GM21515 (cell line): Measurements from ENCODE around the gene GTF2IRD1.
"Not testable (repeated sequence)": the region's sequence is repeated elsewhere in the genome, so short reads cannot be mapped to it uniquely, and the experiment has no call there.

Source experiments
- ATAC-seq: cut with Tn5 transposase; IDR thresholded peaks from one replicate; pipeline ENCODE4 v1.9.1; 2021; ENCODE audit not compliant: unreplicated experiment

GTF2IRD1 gene

DNA sequence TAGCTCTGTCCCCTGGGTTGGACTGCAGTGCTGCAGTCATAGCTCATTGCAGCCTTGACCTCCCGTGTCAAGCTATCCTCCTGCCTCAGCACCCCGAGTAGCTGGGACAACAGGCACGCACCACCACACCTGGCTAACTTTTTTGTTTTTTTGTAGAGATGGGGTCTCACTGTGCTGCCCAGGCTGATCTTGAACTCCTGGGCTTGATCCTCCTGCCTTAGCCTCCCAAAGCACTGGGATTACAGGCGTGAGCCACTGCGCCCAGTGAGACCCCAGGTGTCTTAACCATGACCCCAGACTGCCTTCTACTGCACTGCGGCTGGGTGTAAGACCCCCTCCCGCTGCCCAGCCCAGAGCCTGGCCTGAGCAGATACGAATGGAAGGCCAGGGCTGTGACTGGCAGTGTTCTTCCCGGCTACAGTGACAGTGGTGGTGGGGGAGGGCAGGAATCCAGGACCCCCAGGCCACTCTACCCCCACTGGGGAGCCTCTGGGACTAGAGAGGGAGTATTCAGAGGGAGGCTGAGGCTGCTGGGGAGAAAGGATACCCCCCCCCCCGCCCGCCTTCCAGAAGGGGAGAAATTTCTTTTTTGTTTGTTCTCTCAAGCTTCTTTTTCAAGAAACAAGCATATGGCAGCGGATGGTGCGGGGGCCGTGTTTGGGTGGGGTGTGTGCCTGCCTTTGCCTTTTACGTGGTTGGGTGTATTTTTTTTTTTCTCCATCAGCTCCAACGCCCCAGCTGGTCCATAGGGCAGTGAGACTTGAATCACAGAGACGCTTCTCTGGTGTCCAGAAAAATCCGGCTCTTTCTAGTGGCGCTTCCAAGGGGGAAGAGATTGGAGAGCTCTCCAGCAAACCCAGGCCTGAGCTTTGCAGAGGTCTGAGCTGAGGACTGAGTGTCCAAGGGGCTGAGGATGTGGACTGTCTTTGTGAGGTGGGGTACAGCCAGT is 36.6 kb downstream of the GTF2IRD1 start:
- no peak for ATAC-seq

DNA sequence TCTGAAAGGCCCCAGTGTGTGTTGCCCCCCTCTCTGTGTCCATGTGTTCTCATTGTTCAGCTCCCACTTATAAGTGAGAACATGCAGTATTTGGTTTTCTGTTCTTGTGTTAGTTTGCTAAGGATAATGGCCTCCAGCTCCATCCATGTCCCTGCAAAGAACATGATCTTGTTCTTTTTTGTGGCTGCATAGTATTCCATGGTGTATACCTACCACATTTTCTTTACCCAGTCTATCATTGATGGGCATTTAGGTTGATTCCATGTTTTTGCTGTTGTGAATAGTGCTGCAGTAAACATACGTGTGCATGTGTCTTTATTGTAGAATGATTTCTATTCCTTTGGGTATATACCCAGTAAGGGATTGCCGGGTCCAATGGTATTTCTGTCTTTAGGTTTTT is 37.8 kb downstream of the GTF2IRD1 start:
- not testable (repeated sequence) for ATAC-seq

DNA sequence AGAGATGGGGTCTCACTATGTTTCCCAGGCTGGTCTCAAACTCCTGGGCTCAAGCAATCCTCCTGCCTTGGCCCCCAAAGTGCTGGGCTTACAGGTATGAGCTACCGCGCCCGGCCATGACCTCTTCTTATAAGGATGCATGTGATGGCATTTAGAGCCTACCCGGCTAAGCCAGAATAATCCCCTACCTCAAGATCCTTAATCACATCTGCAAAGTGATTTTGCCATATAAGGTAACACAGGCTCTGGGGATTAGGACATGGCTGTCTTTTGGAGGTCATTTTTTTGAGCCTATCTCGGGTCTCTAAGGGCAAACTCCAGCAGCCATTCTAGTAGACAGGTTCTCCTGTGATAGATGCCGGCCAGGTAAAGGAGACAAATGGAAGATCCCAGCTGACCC is 39.6 kb downstream of the GTF2IRD1 start:
- ATAC-seq = no peak

DNA sequence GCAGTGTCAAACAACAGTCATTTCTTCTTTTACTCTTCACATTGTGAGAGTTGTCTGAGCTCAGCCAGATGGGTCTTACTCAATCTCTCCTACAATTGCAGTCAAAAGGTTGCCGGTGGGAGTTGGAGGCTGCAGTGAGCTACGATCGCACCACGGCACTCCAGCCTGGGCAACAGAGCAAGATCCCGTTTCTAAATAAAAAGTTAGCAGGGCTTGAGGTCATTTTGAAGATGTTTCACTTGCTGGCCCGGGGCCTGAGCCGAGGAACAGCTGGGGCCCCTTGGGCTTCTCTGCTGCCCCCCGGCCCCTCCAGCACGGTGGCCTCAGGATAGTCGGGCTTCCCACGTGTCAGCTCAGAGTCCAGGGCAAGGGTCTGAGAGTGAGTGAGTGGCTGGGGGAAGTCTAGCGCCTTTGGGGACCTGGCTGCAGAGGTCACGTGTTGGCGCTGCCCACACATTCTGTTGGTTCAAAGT is 40.4 kb downstream of the GTF2IRD1 start:
- ATAC-seq = no peak

DNA sequence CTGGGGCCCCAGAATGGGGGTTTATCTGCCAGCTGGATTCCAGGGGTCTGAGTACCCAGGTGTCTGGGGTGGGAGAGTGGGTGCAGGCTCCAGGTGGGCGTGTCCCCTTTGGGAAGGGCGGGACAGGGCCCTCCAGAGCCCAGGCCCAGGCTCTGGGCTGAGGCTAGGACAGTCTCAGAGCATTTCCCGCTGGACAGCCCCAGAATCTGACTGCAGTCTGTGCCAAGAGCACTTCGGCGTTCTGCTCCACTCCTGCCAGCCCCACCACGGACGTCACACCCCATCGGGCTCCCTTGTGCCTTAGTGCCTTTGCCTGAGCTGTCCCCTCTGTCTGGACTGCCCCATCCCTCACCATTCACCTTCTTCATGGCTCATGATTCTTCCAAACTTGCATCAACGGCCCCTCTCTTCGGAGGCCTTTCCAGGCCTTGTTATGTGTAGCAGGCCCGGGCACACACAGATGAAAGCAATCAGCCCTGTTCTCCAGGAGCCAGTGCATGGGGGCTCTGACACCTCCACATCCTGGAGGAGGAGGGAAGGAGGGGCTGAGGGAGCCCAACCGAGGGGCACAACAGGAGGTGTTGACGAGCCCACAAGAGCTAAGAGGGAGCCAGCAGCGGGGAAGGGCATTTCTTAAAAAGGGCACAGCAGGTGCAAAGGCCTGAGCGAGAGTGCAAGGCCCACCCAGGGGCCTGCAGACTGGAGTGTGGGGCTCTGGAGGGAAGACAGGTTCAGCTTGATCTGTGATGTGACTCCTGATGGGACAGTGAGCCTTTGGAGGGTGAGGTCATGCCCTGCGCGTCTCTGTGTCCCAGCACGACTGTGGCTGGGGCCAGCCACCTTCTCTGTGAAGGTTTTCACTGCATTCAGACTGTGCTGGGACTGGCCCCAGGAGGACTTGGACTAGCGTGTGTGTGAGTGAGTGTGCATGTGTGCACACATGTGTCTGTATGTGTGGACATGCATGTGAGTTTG is 41.7 kb downstream of the GTF2IRD1 start:
- no peak for ATAC-seq

DNA sequence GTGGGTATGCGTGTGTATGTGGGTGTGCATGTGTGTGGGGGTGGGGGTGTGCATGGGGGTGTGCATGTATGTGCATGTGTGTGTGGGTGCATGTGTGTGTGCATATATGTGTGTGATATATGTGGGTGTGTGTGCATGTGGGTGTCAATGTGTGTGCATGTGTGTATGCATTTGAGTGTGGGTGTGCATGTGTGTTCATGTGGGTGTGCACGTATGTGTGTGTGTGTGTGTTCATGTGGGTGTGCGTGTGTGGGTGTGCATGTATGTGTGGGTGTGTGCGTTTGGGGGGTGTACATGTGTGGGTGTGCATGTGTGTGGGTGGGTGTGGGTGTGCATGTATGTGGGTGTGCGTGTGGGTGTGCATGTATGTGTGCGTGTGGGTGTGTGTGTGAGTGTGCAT is 42.6 kb downstream of the GTF2IRD1 start:
- ATAC-seq = no peak

DNA sequence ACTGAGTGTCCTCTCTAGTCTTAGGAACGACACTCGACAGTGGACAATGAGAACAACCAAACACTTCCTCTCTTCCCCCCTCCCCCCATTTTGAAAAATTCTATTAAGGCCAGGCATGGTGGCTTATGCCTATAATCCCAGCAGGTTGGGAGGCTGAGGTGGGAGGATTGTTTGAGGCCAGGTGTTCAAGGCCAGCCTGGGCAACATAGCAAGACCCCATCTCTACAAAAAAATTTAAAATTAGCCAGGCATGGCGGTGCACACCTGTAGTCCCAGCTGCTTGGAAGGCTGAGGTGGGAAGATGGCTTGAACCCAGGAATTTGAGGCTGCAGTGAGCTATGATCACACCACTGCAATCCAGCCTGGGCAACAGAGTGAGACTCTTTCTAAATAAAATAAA is 43.1 kb downstream of the GTF2IRD1 start:
- ATAC-seq = not testable (repeated sequence)

DNA sequence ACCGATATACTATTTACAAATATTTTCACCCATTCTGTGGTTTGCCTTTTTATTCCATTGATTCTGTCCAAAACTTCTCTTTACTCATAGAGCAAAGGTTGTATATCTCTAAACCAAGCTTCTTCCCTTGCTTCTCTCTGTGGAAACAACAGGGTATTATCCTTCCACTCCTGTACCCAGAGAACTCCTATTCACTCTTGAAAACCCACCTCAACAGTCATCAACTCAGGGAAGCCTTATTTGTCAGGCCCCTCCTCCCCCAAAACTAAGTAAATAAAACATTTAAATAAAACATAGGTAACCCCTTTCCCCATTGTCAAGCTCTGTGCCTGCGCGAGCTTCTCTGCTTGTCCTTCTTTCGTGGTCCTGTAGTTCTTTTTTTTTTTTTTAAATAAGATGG is 44.6 kb downstream of the GTF2IRD1 start:
- ATAC-seq = no peak

DNA sequence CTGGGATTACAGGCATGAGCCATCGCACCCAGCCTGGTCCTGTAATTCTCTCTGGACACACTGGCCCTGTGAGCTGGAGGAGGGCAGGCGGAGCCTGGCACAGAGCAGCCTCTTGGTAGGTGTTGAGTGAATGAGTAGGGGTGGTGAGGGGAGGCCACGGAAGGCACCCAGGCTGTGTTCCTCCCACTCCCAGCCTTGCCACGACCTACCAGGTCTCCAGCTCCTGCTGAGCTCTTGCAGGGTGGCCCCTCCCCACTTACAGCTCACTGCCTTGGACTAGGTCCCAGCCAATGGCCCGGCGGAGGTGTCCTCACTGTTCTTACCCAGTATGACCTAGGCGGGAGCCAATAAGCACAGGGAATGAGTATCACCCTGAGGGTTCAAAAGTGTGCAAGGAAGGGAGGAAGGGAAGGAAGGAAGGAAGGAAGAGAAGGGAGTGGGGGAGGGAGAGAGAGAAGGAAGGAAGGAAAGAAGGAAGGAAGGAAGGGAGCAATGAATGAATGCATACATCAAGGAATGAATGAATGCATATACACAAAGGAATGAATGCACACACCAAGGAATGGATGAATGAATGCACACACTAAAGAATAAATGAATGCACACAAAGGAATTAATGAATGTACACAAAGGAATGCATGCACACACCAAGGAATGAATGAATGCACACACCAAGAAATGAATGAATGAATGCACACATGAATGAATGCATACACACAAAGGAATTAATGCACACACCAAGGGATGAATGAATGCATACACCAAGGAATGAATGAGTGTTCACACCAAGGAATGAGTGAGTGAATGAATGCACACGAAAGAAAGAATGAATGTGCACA is 45.5 kb downstream of the GTF2IRD1 start:
- no peak for ATAC-seq

DNA sequence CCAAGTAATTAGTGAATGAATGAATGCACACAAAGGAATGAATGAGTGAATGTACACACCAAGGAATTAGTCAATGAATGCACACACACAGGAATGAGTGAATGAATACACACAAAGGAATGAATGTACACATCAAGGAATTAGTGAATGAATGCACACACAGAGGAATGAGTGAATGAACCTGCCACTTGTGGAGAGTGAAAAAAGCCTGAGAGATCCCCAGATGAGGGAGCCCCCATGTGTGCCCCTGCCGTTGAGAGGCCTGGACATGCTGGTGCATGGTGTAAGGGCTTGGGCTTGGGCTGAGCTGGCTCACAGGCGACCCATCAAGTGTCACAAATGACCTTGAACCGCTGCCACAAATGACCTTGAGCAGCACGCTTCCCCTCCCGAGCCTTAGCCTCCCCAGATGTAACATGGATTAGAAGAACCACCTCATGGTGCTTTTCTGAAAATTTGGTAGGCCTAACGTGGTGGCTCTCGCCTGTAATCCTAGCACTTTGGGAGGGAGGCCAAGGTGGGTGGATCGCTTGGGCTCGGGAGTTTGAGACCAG is 46.2 kb downstream of the GTF2IRD1 start:
- no peak for ATAC-seq

DNA sequence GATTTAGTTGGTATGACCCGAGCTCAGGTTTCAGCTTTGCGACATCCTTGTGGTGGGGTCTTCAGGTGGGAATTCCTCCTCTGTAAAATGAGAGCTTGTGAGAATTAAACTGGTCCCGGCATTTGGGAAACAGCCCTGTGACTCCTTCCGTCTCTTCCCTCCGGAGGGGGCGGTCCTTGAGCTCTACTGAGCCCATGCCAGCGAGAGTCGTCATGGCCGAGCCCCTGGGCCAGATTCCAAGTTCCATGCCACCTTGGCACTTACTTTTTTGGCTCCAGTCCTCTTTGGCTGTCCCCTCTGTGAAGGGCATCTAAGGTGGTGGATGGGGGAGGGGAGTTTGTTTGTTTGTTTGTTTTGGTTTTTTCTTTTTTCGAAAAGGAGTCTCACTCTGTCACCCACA is 47.6 kb downstream of the GTF2IRD1 start:
- no peak for ATAC-seq

DNA sequence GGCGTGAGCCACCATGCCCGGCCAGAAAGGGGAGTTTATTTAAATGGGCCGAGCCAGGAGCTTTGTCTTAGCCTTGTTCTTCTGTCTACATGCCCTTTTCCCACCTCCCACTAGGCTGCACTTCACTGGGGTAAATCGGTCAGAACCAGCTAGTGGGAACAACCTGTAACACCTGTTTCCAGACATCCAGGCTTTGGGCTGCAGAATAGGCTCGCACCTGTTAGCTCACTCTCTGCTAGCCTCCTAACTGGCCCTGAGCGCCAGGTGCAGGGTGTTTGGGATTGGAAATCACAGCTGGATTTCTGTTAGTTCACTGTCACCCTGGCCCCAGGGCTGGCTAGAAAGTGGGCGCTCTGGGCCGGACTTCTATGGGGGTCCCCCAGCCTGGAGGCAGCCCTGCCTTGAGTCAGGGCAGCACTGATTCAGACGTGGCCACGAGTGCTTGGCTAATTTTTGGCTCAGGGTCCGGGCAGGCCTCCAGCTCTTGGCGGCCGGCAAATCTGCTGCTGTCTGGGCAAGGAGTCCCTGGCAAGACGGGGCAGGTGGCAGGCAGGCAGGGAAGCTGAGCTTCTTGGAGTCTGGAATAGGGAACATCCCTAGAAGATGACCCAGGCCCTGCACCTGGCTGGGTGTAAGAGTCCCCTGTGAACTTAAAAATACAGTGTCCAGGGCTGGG is 48.6 kb downstream of the GTF2IRD1 start:
- ATAC-seq = no peak

DNA sequence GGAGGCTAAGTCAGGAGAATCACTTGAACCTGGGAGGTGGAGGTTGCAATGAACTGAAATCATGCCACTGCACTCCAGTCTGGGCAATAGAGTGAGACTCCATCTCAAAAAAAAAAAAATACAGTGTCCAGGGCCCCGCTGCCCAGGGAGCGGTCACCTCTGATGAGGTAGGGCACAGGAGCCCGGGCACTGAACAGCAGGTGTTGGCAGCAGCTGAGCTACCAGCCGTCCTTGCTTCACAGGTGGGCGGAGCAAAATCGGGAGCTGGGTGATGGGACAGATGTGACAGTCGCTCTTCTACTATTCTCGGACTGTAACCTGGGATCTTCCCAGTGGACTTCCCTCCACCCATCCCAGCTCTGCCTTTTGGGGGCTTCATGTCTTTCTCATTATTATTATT is 49.4 kb downstream of the GTF2IRD1 start:
- ATAC-seq = no peak

DNA sequence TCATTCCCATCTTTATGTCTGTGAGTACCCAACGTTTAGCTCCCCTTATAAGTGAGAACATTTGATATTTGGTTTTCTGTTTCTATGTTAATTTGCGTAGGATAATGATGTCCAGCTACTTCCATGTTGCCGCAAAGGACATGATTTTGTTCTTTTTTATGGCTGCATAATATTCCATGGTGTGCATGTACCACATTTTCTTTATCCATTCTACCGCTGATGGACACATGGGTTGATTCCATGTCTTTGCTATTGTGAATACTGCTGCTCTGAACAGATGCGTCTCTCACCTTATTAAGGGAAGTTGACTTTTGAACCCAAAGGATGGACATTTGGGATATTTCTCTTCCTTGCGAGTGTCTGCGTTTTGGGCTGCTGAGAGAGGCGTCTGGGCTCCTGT is 50.2 kb downstream of the GTF2IRD1 start:
- no peak for ATAC-seq

DNA sequence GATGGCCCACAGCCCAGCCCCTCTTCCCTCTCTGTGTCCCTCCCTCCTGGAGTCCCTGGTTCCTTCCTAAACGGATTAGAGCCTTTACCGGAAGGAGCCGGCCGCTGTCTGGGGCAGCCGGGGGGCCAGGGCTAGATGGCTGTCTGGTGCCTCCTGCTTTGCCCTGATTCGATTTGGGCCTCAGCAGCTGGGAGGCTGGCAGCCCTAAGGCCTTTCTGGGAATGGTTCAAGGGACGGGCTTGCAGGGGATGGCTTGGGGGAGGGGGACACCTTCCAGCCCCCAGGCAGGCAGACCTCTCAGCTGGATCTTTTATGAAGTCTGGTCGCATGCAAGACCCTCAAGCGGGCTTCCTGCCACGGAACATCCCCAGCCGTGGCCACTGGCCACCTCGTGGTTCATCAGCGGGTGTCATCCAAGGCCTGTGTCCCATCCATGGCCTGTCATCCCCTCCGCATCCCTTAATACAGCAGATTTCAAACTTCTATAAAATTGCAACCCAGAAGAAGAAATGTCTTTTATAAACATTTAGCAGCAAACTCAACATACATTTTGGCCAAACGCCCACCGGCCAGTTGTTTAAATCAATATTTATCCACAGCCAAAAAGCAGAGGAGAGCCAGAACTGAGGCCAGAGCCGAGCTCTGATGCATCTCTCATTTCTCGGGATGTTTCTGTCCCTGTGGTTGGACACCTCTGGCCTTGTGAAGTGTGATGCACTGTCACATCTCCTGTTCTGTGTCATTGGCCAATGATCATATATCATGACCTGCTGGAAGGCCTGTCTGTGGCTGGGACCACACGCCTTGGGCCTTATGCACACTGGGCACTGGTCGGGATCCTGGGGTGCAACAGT is 52.0 kb downstream of the GTF2IRD1 start:
- ATAC-seq = no peak

DNA sequence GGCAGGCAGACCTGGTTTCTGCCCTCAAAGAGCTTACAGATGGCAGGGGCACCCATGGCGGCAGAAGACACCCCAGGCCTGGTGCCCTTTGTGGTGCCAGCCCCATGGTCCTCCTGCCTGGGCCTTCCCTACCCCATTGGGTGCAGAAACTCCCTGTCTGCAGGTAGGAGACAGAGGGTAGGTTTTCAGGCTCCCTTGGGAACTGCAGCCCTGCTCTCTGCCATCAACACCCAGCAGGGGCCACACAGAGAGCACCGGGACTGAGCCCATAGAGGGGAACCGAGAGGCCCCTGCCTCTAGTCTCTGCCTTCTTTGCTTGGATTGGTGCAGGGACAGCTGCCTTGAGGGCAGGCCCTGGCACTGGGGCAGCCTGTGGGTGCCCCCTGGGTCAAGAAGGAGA is 52.6 kb downstream of the GTF2IRD1 start:
- ATAC-seq = no peak

DNA sequence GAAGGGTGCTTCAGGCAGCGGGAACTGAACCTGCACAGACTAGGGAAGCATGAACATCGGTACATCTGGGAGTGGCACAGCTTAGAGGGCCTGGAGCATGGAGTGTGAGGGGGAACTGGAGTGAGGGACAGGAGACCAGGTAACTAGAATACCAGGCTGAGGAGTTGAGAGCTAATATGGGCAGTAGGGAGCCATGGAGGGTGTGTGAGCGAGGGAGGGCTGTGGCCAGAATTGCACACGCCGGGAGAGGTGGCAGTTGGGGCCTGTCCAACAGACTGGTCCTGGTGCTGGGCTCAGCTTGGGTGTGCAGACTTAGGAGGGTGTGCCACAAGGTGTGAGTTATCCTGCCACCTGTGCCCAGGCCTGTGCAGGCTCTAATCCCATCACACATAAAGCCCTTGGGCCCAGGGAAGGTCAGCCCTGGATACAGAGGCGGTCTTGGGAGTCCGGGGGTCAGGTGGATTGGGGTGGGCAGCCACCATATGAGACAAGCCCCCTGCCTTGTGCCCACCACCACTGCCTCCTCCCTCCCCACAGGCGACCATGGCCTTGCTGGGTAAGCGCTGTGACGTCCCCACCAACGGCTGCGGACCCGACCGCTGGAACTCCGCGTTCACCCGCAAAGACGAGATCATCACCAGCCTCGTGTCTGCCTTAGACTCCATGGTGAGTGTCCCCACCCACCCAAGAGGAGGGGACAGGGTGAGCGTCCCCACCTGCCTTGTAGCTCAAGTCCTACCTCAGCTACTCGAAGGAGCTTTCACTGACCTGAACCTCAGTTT is 54.0 kb downstream of the GTF2IRD1 start:
- ATAC-seq = no peak

DNA sequence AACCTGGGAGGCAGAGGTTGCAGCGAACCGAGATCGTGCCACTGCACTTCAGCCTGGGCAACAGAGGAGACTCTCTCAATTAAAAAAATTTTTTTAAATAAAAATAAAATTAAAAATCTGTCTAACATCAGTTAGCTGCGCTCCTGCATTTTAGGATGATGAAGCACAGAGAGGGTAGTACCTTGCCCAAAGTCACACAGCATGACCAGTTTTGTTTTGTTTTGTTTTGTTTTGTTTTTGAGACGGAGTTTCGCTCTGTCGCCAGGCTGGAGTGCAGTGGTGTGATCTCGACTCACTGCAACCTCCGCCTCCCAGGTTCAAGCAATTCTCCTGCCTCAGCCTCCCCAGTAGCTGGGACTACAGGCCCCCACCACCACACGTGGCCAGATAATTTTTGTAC is 55.7 kb downstream of the GTF2IRD1 start:
- not testable (repeated sequence) for ATAC-seq
